Esophagus squamous epithelium (tissue), 5 donors: ENCODE measurements around the gene ZER1. TPM values are rescaled to one million over a fixed set of nuclear protein-coding genes. Genes with fewer than 3 reads are reported as not detected.

Source experiments
- DNase-seq: peaks from one replicate; lab custom pipeline; 2025; lab: John Stamatoyannopoulos, UW
- H3K27ac ChIP-seq, 4 donors: fragments of 200-600 bp; sonication (generic); one replicate each; pipeline ENCODE4 v1.5.1; 2016 to 2019; ENCODE audit warnings: mild to moderate bottlenecking in 1 of 4
- H3K27me3 ChIP-seq, 4 donors: fragments of 200-600 bp; sonication (generic); 1 replicate in 3 of 4; 2 replicates in 1 of 4; pipeline versions ENCODE4 v1.5.1 to v1.6.0; 2017 to 2021; ENCODE audit warnings: antibody characterized with exemption in 1 of 4
- H3K36me3 ChIP-seq, 3 donors: fragments of 200-600 bp; sonication (generic); one replicate each; pipeline ENCODE4 v1.5.1; 2016 to 2019
- H3K4me1 ChIP-seq, 3 donors: fragments of 200-600 bp; sonication (generic); one replicate each; pipeline ENCODE4 v1.5.1; 2017 to 2019
- H3K4me3 ChIP-seq, 4 donors: fragments of 200-600 bp; sonication (generic); 1 replicate in 3 of 4; 2 replicates in 1 of 4; pipeline ENCODE4 v1.5.1; 2016 to 2019; ENCODE audit warnings: mild to moderate bottlenecking in 2 of 4, moderate library complexity in 1 of 4
- H3K9me3 ChIP-seq, 3 donors: fragments of 200-600 bp; sonication (generic); one replicate each; pipeline ENCODE4 v1.5.1; 2016 to 2019
- POLR2A ChIP-seq, 4 donors: fragments of 450-650 bp; IDR thresholded peaks; one replicate each; pipeline ENCODE4 v1.6.1; 2017; ENCODE audit warnings: antibody characterized with exemption in 4 of 4, mild to moderate bottlenecking in 4 of 4, moderate library complexity in 3 of 4
- WGBS, 2 donors: methylation state at CpG; one replicate each; pipeline ENCODE4 v1.1.5; 2018; 5-methylcytosine and 5-hydroxymethylcytosine counted together
- intact Hi-C: fragments of 100-400 bp; cut with DNase I; formaldehyde crosslinking; loops from one replicate; pipeline ENCODE4 v1.15.0; 2022
- total RNA-seq, 4 donors: library from RNA; depleted of rRNA; stranded (reverse); fragments of >200 nt; gene quantifications; one replicate each; pipeline ENCODE4 v1.1.0, GENCODE V29; 2016
- TF ChIP-seq, protein P1 (sequence below), 6 experiments: fragments of 450-650 bp in 4 of 6; fragments of 200-600 bp in 2 of 6; sonication (generic) in 2 of 6; IDR thresholded peaks; one replicate each; pipeline ENCODE4 v1.5.1; 2016 to 2019; ENCODE audit warnings: antibody characterized with exemption in 6 of 6, mild to moderate bottlenecking in 4 of 6, moderate library complexity in 4 of 6
- donor health status: DM: yes; HTN: yes; CAD: no.

The ZER1 gene
- total RNA-seq, 4 donors from 2014 or later, result 20.1 to 51.4 (median 29.0) TPM

- Histone ChIP-seq H3K4me3 (no peak overlapping the region), H3K4me1 (peaks cover 43 to 86% (median 45%) of the 10 kb centered on the region in 3 donors), H3K36me3 (peaks cover 0 to 14% (median 3%) of the 10 kb centered on the region in 3 donors), H3K27ac (peak overlapping the region; percentile 95 to 99 (median 98)), H3K9me3 (no peaks in the 10 kb centered on the region), H3K27me3 (no peaks in the 10 kb centered on the region)
- DNase-seq, result no peak
- intact Hi-C loops, result no loop called here
- no peak for TF ChIP-seq POLR2A (IDR thresholded peaks at IDR 0.05)
- TF ChIP-seq, protein P1, sequence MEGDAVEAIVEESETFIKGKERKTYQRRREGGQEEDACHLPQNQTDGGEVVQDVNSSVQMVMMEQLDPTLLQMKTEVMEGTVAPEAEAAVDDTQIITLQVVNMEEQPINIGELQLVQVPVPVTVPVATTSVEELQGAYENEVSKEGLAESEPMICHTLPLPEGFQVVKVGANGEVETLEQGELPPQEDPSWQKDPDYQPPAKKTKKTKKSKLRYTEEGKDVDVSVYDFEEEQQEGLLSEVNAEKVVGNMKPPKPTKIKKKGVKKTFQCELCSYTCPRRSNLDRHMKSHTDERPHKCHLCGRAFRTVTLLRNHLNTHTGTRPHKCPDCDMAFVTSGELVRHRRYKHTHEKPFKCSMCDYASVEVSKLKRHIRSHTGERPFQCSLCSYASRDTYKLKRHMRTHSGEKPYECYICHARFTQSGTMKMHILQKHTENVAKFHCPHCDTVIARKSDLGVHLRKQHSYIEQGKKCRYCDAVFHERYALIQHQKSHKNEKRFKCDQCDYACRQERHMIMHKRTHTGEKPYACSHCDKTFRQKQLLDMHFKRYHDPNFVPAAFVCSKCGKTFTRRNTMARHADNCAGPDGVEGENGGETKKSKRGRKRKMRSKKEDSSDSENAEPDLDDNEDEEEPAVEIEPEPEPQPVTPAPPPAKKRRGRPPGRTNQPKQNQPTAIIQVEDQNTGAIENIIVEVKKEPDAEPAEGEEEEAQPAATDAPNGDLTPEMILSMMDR (IDR thresholded peaks at IDR 0.05), result no peak
- 81% methylated on average over 4 of the region's 4 CpGs for whole genome bisulfite sequencing, 2 donors
Observed at GRCh38 chr9:128687453-128687852, 84.3 kb downstream of the ZER1 start.

DNA sequence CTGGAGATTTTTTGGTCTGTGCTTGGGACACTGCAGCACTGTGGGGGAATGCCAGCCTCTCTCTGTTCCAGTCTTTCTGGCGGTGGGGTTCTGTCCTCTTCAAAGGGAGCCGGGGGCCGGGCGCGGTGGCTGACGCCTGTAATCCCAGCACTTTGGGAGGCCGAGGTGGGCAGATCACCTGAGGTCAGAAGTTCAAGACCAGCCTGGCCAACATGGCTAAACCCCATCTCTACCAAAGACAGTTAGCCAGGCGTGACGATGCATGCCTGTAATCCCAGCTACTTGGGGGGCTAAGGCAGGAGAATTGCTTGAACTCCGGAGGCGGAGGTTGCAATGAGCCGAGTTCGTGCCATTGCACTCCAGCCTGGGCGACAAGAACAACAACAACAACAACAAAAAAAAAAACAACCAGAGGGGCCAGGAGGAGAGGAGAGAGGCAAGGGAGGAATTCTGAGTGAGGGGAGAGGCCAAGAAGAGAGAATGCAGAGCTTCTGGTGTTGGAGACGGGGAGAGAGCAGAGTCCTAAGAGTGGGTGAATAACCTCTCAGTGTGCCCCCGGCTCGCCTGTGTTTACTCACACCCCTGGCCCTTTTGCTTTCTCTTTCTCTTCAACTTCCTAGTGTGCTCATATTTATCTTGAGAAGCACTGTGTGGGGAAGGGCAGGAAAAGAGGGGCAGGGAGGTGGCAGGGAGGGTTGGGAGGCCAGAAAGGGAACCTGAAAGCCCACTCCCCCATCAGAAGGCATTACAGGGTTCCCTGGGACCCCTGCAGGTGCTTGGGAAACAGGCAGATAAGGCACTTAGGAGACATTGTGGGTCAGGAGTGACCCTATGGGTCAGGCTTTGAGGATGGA lies 85.9 kb downstream of the ZER1 start:
- Histone ChIP-seq H3K27me3 (no peaks in the 10 kb centered on the region), H3K36me3 (no peaks in the 10 kb centered on the region), H3K4me3 (peak overlapping the region in 2 of 4 donors; percentile 24 to 80), H3K27ac (peak overlapping the region; percentile 92 to 97 (median 95)), H3K4me1 (peaks cover 39 to 73% (median 43%) of the 10 kb centered on the region in 3 donors), H3K9me3 (no peaks in the 10 kb centered on the region)
- 21 to 38% methylated on average over 8 to 17 of the region's 17 CpGs for WGBS, 2 donors
- TF ChIP-seq POLR2A (IDR thresholded peaks at IDR 0.05), result peak in 1 of 4 donors; percentile 44
- TF ChIP-seq, protein P1 (IDR thresholded peaks at IDR 0.05), result no peak
- DNase-seq, result no peak
- intact Hi-C loops, result no loop called here

DNA sequence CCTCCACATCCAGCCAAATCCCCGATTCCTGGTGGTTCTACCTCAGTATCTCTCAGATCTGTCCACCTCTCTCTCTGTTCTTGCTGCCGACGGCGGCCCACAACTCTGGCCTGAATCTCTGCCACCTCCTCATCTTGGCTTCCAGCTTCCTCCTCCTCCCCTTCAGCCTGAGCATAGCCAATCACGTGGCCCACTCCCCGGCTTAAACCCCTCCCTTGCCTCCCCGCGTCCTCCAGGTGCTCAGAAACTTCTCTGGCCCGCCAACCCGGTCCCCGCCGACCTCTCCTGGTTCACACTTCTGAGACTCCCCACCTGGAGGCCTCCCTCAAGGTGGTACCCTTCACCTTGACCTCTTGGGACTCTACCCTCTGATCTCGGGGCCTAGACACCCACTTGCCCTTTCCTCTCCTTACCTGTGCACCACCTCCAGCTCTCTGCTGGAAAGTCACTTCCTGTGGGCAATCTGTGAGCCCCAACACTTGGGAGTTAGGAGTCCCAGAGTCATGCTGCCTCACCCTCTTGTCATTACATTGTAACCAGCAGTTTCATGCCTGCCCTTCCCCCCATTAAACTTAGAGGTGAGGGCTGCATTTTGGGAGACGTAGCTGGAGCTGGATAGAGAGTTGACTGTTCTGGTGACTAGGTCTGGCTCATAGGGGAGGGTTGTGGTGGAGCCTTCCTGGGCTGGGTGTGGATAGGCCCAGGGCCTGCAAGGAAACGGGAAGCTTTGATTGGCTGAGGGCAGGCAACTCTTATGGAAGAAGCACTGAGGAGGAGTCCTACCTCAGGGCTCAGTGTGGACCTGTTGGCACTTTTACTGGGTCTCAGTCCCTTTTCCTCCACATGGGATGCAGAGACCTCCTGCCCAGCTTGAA lies 87.2 kb downstream of the ZER1 start:
- Histone ChIP-seq H3K36me3 (no peaks in the 10 kb centered on the region), H3K9me3 (no peaks in the 10 kb centered on the region), H3K27ac (peak overlapping the region; percentile 92 to 97 (median 95)), H3K4me3 (peak overlapping the region; percentile 54 to 80 (median 64)), H3K27me3 (no peaks in the 10 kb centered on the region), H3K4me1 (peaks cover 33 to 65% (median 38%) of the 10 kb centered on the region in 3 donors)
- 2% methylated on average over 13 to 14 of the region's 15 CpGs for WGBS, 2 donors
- peak in 3 of 4 donors; percentile 43 to 76 (median 75) for TF ChIP-seq POLR2A (IDR thresholded peaks at IDR 0.05)
- TF ChIP-seq, protein P1 (IDR thresholded peaks at IDR 0.05), result no peak
- intact Hi-C loops, result no loop called here
- DNase-seq, result peak; percentile 24

DNA sequence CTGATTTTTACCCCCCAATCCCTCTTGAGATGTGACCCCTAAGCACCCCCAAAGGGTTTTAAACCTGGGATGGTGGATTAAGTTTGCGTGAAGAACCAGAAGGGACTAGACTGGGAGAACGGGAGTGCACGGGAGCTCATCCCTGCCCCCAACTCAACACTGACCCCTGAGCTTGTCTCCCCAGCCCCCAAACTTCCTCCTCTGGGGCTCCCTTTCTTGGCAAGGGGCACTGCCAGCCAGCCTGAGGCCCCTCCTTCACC lies 87.7 kb downstream of the ZER1 start:
- Histone ChIP-seq H3K4me1 (peaks cover 33 to 65% (median 38%) of the 10 kb centered on the region in 3 donors), H3K4me3 (peak overlapping the region; percentile 54 to 80 (median 64)), H3K27me3 (no peaks in the 10 kb centered on the region), H3K9me3 (no peaks in the 10 kb centered on the region), H3K27ac (peak overlapping the region; percentile 92 to 97 (median 95)), H3K36me3 (no peaks in the 10 kb centered on the region)
- TF ChIP-seq, protein P1 (IDR thresholded peaks at IDR 0.05), result no peak
- TF ChIP-seq POLR2A (IDR thresholded peaks at IDR 0.05), result no peak
- intact Hi-C loops, result no loop called here
- no peak for DNase-seq
- WGBS, 2 donors, result 4 to 5% methylated on average over 3 of the region's 3 CpGs
